Prostate gland (tissue), 2 donors: ENCODE results near the gene OTOP2.

ENCODE experiments used
- CTCF ChIP-seq, 4 experiments: fragments of 200-600 bp in 2 of 4; fragments of 450-650 bp in 2 of 4; sonication (generic) in 2 of 4; IDR thresholded peaks; 1 replicate in 3 of 4; 2 replicates in 1 of 4; pipeline ENCODE4 v1.5.1; 2016 to 2019; ENCODE audit warnings: antibody characterized with exemption in 4 of 4, mild to moderate bottlenecking in 2 of 4, moderate library complexity in 2 of 4
- POLR2A ChIP-seq: fragments of 450-650 bp; IDR thresholded peaks from one replicate; pipeline ENCODE4 v1.6.1; 2016; ENCODE audit warnings: antibody characterized with exemption, mild to moderate bottlenecking
- POLR2AphosphoS5 ChIP-seq: sonication (generic); formaldehyde crosslinking; IDR thresholded peaks from one replicate; pipeline ENCODE4 v1.6.1; 2017; ENCODE audit warnings: antibody characterized with exemption

- TF ChIP-seq CTCF (IDR thresholded peaks at IDR 0.05) (peak in 1 of 4 experiments; percentile 28), POLR2A (no peak), POLR2AphosphoS5 (no peak)
These were observed 36.7 kb downstream of the OTOP2 start for GRCh38 chr17:74960570-74961342.
